Measurements from ENCODE around the gene LRFN5.
"Not testable (repeated sequence)": the region's sequence is repeated elsewhere in the genome, so short reads cannot be mapped to it uniquely, and the experiment has no call there.

Gene LRFN5

GRCh38 chr14:41636492-41637392 is 30.1 kb downstream of the LRFN5 start:
- no peak for DNase-seq (ENCODE audit: low read depth, low spot score)

GRCh38 chr14:41641690-41642089 is 35.0 kb downstream of the LRFN5 start:
- no peak for DNase-seq (ENCODE audit: low read depth, low spot score)

- no peak for DNase-seq (ENCODE audit: low read depth, low spot score)
These were observed 35.7 kb downstream of the LRFN5 start for GRCh38 chr14:41642367-41642766.

- DNase-seq (ENCODE audit: low read depth, low spot score): no peak
These were observed 36.1 kb downstream of the LRFN5 start for GRCh38 chr14:41642789-41643188.

GRCh38 chr14:41644606-41645005 is 37.9 kb downstream of the LRFN5 start:
- no peak for DNase-seq (ENCODE audit: low read depth, low spot score)

- no peak for DNase-seq (ENCODE audit: low read depth, low spot score)
These were observed 44.1 kb downstream of the LRFN5 start for GRCh38 chr14:41650802-41651201.

GRCh38 chr14:41654196-41654595 is 47.5 kb downstream of the LRFN5 start:
- DNase-seq (ENCODE audit: low read depth, low spot score): no peak

- no peak for DNase-seq (ENCODE audit: low read depth, low spot score)
These were observed 56.2 kb downstream of the LRFN5 start for GRCh38 chr14:41662780-41663472.

GRCh38 chr14:41663473-41663850 is 56.8 kb downstream of the LRFN5 start:
- DNase-seq (ENCODE audit: low read depth, low spot score): no peak

- DNase-seq (ENCODE audit: low read depth, low spot score): no peak
These were observed 59.6 kb downstream of the LRFN5 start for GRCh38 chr14:41666301-41666700.

GRCh38 chr14:41668356-41668755 is 61.7 kb downstream of the LRFN5 start:
- DNase-seq (ENCODE audit: low read depth, low spot score): no peak

GRCh38 chr14:41673601-41674000 is 66.9 kb downstream of the LRFN5 start:
- not testable (repeated sequence) for DNase-seq (ENCODE audit: low read depth, low spot score)

- DNase-seq (ENCODE audit: low read depth, low spot score): not testable (repeated sequence)
These were observed 67.9 kb downstream of the LRFN5 start for GRCh38 chr14:41674511-41674971.

- no peak for DNase-seq (ENCODE audit: low read depth, low spot score)
These were observed 92.8 kb downstream of the LRFN5 start for GRCh38 chr14:41699486-41699885.

- DNase-seq (ENCODE audit: low read depth, low spot score): no peak
These were observed 111.9 kb downstream of the LRFN5 start for GRCh38 chr14:41718477-41719166.

- no peak for DNase-seq (ENCODE audit: low read depth, low spot score)
These were observed 132.5 kb downstream of the LRFN5 start for GRCh38 chr14:41739203-41739602.

- no peak for DNase-seq (ENCODE audit: low read depth, low spot score)
These were observed 136.5 kb downstream of the LRFN5 start for GRCh38 chr14:41743140-41743539.

GRCh38 chr14:41749429-41749828 is 142.8 kb downstream of the LRFN5 start:
- DNase-seq (ENCODE audit: low read depth, low spot score): no peak

- not testable (repeated sequence) for DNase-seq (ENCODE audit: low read depth, low spot score)
These were observed 143.9 kb downstream of the LRFN5 start for GRCh38 chr14:41750575-41750974.

GRCh38 chr14:41758011-41758665 is 151.5 kb downstream of the LRFN5 start:
- DNase-seq (ENCODE audit: low read depth, low spot score): no peak

GRCh38 chr14:41761204-41761603 is 154.5 kb downstream of the LRFN5 start:
- DNase-seq (ENCODE audit: low read depth, low spot score): no peak

GRCh38 chr14:41766772-41767171 is 160.1 kb downstream of the LRFN5 start:
- DNase-seq (ENCODE audit: low read depth, low spot score): no peak

Data from activated naive CD8-positive, alpha-beta T cell treated with anti-CD3 and anti-CD28 coated beads, Interleukin-2, amount 50 U/mL, for 16 hours (primary cell).